Stimulated activated naive B cell treated with anti-CD40 and anti-IgM and Interleukin-4, amounts not matched to agents 10 μg/mL and 1 μg/mL and 100 μg/mL, for 72 hours (primary cell): Measurements from ENCODE around the gene CENPO.

ENCODE experiments used
- ATAC-seq, 2 donors: fragments of 150-1000 bp; cut with Tn5 transposase; replicated peaks; 2 replicates each; pipeline ENCODE4 v1.10.0; 2021; ENCODE audit warnings: moderate library complexity in 1 of 2
- DNase-seq: peaks from one replicate; pipeline ENCODE4 v3.0.0; 2021
- H3K27ac Mint-ChIP-seq: one replicate; pipeline ENCODE4 v1.8.0; 2022; ENCODE audit warnings: mild to moderate bottlenecking, mixed read lengths
- H3K27me3 Mint-ChIP-seq, 2 donors: one replicate each; pipeline ENCODE4 v1.8.0; 2022; ENCODE audit warnings: mixed read lengths in 2 of 2
- H3K36me3 Mint-ChIP-seq, 2 donors: one replicate each; pipeline ENCODE4 v1.8.0; 2022; ENCODE audit warnings: mixed read lengths in 2 of 2, mild to moderate bottlenecking in 1 of 2
- H3K4me1 Mint-ChIP-seq, 2 donors: one replicate each; pipeline ENCODE4 v1.8.0; 2022; ENCODE audit warnings: mixed read lengths in 2 of 2, mild to moderate bottlenecking in 1 of 2
- H3K4me3 Mint-ChIP-seq, 2 donors: one replicate each; pipeline ENCODE4 v1.8.0; 2022; ENCODE audit warnings: mild to moderate bottlenecking in 2 of 2, mixed read lengths in 2 of 2, moderate library complexity in 1 of 2
- H3K9me3 Mint-ChIP-seq, 2 donors: one replicate each; pipeline ENCODE4 v1.8.0; 2022; ENCODE audit warnings: mixed read lengths in 2 of 2, mild to moderate bottlenecking in 1 of 2

Gene CENPO

DNA sequence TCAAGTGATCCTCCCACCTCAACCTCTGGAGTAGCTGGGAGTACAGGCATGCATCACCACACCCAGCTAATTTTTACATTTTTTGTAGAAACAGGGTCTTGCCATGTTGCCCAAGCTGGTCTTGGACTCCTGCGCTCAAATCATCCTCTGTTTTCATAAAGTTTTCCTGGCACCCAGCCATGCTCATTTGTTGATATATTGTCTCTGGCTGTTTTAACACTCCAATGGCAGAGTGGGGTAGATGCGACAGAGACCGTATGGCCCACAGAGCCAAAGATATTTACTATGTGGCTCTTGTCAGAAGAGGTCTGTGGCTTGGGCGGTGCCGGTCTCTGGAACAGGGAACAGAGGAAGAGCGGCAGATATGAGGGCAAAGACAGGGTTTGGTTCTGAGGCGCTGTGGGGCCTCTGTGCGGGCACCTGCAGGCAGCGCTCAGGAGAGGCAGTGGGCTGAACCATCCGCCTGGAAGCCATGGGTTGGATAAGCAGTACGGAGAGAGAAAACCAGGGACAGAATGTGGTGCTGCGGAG, 50.2 kb downstream of the CENPO start:
- no peak for DNase-seq
- no peak overlapping the region for H3K27ac Mint-ChIP-seq

DNA sequence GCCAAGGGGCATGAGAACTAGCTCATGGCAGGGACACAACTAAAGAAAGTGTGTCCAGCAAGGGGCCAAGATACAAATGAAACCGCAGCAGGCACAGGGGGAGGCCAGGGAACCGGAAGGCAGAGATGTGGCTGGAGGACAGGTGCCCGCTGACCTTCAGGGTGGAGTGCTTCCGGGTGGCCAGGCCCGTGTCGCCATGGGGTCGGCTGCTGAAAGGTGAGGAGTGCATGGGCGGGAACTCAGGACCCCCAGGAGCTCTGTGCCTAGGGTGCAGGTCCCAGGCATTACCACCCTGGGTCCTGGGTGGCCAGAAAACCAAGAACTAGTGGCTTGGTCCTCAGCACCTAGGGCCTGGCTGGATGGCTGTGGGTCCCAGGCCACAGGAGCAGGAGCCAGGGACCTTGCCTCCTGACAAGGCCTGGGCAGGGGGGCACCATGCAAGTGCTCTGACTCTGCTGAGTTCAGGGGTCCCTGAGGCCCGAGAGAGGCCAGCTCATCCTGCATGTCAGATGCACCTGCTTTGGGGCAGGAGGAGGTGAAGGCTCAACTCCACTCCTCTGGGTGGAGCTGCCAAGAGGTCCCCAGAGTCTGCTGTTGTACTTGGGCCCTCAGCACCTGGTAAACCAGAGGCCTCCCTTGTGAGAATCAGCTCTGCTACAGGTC, 50.9 kb downstream of the CENPO start:
- peaks cover 73 to 84% of the 10 kb centered on the region in 2 donors for H3K36me3 Mint-ChIP-seq
- peaks cover 9 to 11% of the 10 kb centered on the region in 2 donors for H3K9me3 Mint-ChIP-seq
- H3K27ac Mint-ChIP-seq: no peak overlapping the region
- no peak overlapping the region for H3K4me3 Mint-ChIP-seq
- ATAC-seq: no peak
- H3K27me3 Mint-ChIP-seq: no peaks in the 10 kb centered on the region
- DNase-seq: no peak
- H3K4me1 Mint-ChIP-seq: peaks cover 3 to 5% of the 10 kb centered on the region in 2 donors

More for the DNA sequence above, 50.2 kb downstream of the CENPO start:
- H3K4me3 Mint-ChIP-seq: no peak overlapping the region
- peaks cover 6 to 8% of the 10 kb centered on the region in 2 donors for H3K9me3 Mint-ChIP-seq
- no peak for ATAC-seq
- peaks cover 69 to 80% of the 10 kb centered on the region in 2 donors for H3K36me3 Mint-ChIP-seq
- H3K4me1 Mint-ChIP-seq: peaks cover 3 to 5% of the 10 kb centered on the region in 2 donors
- no peaks in the 10 kb centered on the region for H3K27me3 Mint-ChIP-seq

- H3K36me3 Mint-ChIP-seq: peaks cover 72 to 85% of the 10 kb centered on the region in 2 donors
- peaks cover 11 to 12% of the 10 kb centered on the region in 2 donors for H3K9me3 Mint-ChIP-seq
- no peak for ATAC-seq
- DNase-seq: no peak
- no peak overlapping the region for H3K27ac Mint-ChIP-seq
- H3K27me3 Mint-ChIP-seq: no peaks in the 10 kb centered on the region
- no peak overlapping the region for H3K4me3 Mint-ChIP-seq
- H3K4me1 Mint-ChIP-seq: peaks cover 3 to 5% of the 10 kb centered on the region in 2 donors
Measured at GRCh38 chr2:24845691-24846090, 52.5 kb downstream of the CENPO start.

GRCh38 chr2:24850944-24851343, 57.7 kb downstream of the CENPO start:
- peaks cover 5 to 6% of the 10 kb centered on the region in 2 donors for H3K4me1 Mint-ChIP-seq
- peaks cover 11 to 12% of the 10 kb centered on the region in 2 donors for H3K9me3 Mint-ChIP-seq
- peaks cover 71 to 87% of the 10 kb centered on the region in 2 donors for H3K36me3 Mint-ChIP-seq
- H3K27ac Mint-ChIP-seq: no peak overlapping the region
- ATAC-seq (no peak), DNase-seq (no peak)
- no peaks in the 10 kb centered on the region for H3K27me3 Mint-ChIP-seq
- H3K4me3 Mint-ChIP-seq: no peak overlapping the region

GRCh38 chr2:24852026-24852425, 58.8 kb downstream of the CENPO start:
- no peak for ATAC-seq
- DNase-seq: no peak
- H3K27ac Mint-ChIP-seq: no peak overlapping the region
- H3K27me3 Mint-ChIP-seq: no peaks in the 10 kb centered on the region
- H3K9me3 Mint-ChIP-seq: peaks cover 8 to 12% of the 10 kb centered on the region in 2 donors
- no peak overlapping the region for H3K4me3 Mint-ChIP-seq
- H3K36me3 Mint-ChIP-seq: peaks cover 73 to 88% of the 10 kb centered on the region in 2 donors
- peaks cover 6 to 12% of the 10 kb centered on the region in 2 donors for H3K4me1 Mint-ChIP-seq

DNA sequence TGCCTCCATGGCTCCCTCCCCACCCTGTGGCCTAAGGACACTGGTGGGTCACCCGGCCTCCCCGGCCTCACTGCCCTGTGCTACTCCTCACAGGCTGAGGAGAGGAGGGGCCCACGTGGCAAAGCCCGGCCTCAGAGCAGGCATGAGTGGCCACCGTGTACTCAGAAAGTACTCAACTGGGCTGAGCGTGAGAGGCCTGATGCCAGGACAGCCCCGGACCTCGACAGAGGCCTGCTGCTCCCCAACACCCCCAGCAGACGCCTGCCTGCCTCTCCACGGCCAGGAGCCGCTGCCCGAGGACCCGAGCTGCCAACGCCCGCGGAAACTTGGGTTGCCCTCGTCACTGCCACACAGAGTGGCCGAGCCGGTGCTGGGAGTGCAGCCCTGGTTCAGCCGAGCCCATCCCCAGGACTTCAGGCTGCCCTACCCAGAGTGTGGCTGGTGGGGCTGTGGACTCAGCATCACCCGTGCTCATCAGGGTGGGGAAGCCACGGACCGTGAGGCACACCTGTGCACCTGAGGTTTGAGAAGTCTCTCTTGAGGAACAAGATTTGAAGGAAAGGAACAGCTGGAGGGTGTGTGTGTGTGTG, 59.3 kb downstream of the CENPO start:
- ATAC-seq (no peak), DNase-seq (no peak)
- Mint-ChIP-seq H3K4me1 (peaks cover 4 to 7% of the 10 kb centered on the region in 2 donors), H3K27me3 (no peaks in the 10 kb centered on the region), H3K9me3 (peaks cover 3 to 8% of the 10 kb centered on the region in 2 donors), H3K27ac (peak overlapping the region; percentile 59), H3K4me3 (no peak overlapping the region), H3K36me3 (peaks cover 68 to 83% of the 10 kb centered on the region in 2 donors)

DNA sequence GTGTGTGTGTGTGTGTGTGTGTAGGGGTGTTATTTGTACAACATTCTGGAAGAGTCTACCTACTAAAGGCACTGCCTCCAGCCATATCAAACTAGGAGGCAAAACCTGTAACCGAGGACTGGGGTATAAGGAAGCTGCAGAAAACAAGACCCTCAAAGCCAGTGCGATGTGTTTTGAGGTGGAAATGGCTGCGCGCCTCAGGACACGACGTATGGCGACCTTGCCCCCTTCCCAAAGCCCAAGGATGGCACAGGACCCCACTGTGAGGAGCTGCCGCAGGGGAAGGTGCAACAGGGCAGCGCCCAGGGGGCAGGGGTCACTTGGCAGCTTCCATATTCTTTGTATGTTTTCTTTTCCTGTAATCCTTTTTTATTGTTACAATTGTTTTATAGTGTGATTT, 59.8 kb downstream of the CENPO start:
- peaks cover 63 to 83% of the 10 kb centered on the region in 2 donors for H3K36me3 Mint-ChIP-seq
- ATAC-seq: no peak
- H3K4me1 Mint-ChIP-seq: peaks cover 4 to 7% of the 10 kb centered on the region in 2 donors
- no peaks in the 10 kb centered on the region for H3K27me3 Mint-ChIP-seq
- peaks cover 3 to 8% of the 10 kb centered on the region in 2 donors for H3K9me3 Mint-ChIP-seq
- H3K4me3 Mint-ChIP-seq: no peak overlapping the region
- no peak overlapping the region for H3K27ac Mint-ChIP-seq
- DNase-seq: no peak

GRCh38 chr2:24853996-24854395, 60.8 kb downstream of the CENPO start:
- DNase-seq (no peak), ATAC-seq (no peak)
- Mint-ChIP-seq H3K27ac (no peak overlapping the region), H3K36me3 (peaks cover 65 to 84% of the 10 kb centered on the region in 2 donors), H3K27me3 (no peaks in the 10 kb centered on the region), H3K4me1 (peaks cover 4 to 7% of the 10 kb centered on the region in 2 donors), H3K4me3 (no peak overlapping the region), H3K9me3 (peaks cover 0 to 3% of the 10 kb centered on the region in 2 donors)

- H3K27me3 Mint-ChIP-seq: no peaks in the 10 kb centered on the region
- peaks cover 4 to 7% of the 10 kb centered on the region in 2 donors for H3K4me1 Mint-ChIP-seq
- H3K27ac Mint-ChIP-seq: no peak overlapping the region
- no peaks in the 10 kb centered on the region for H3K9me3 Mint-ChIP-seq
- ATAC-seq (no peak), DNase-seq (no peak)
- peaks cover 64 to 83% of the 10 kb centered on the region in 2 donors for H3K36me3 Mint-ChIP-seq
- no peak overlapping the region for H3K4me3 Mint-ChIP-seq
Measured at GRCh38 chr2:24855022-24855622, 61.9 kb downstream of the CENPO start.

DNA sequence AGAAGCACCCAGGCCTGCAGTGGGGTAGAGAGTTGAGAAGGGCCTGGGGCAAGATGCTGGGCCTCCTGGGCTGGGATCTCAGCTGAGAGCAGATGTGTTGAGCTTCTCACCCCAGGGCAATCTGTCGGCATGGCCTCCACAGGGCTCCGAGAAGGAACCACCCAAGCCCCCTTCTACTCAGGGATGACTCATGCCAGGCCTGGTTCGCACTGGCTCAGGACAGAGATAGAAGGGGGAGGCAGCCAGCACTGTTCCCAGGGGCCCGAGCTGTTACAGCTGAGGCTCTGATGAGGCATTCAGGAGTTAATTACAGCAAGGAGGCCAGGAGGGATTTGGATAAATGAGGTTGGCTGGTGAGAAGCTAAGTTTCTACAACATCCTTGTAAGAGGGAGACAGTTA, 62.5 kb downstream of the CENPO start:
- no peak for DNase-seq
- Mint-ChIP-seq H3K27ac (no peak overlapping the region), H3K36me3 (peaks cover 64 to 84% of the 10 kb centered on the region in 2 donors), H3K4me1 (peaks cover 4 to 7% of the 10 kb centered on the region in 2 donors), H3K4me3 (no peak overlapping the region), H3K27me3 (no peaks in the 10 kb centered on the region), H3K9me3 (no peaks in the 10 kb centered on the region)
- ATAC-seq: no peak

DNA sequence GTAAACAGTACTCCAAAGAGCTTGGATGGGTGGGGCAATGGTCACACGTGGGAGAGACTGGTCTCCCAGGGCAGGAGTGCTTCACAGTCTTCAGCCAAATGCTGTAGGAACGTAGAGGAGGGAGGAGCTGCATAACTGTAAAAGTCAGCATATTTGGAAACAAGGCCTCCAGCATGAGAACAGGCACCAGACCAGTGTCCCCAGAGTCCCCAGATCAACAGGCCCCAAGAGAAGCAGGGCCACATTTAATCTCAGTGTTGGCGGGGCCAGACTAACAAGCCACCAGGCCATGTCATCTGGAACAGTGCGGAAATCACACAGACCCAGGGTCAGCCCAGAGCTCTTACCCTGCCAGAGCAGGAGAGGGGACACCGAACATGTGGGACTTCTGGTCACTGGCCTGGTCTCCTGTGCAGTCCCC, 63.6 kb downstream of the CENPO start:
- no peaks in the 10 kb centered on the region for H3K27me3 Mint-ChIP-seq
- no peak overlapping the region for H3K27ac Mint-ChIP-seq
- peaks cover 59 to 80% of the 10 kb centered on the region in 2 donors for H3K36me3 Mint-ChIP-seq
- DNase-seq (no peak), ATAC-seq (no peak)
- no peaks in the 10 kb centered on the region for H3K9me3 Mint-ChIP-seq
- peaks cover 4 to 7% of the 10 kb centered on the region in 2 donors for H3K4me1 Mint-ChIP-seq
- no peak overlapping the region for H3K4me3 Mint-ChIP-seq

DNA sequence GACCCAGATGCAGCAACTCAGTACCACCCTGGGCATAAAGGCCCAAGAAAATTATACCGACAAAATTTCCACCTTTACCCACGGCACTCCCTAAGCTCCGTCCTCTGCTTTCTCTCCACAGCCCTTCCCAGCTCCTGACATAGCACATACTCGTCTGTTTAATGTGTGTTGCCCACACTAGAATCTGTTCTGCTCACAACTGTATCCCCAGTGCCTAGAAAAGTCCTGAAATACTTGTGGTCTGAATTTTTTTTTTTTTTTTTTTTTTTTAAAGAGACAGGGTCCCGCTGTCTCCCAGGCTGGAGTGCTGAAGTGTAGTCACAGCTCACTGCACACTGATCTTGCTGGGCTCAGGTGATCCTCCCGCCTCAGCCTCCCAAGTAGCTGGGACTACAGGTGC, 64.5 kb downstream of the CENPO start:
- Mint-ChIP-seq H3K4me3 (no peak overlapping the region), H3K36me3 (peaks cover 53 to 73% of the 10 kb centered on the region in 2 donors), H3K9me3 (no peaks in the 10 kb centered on the region), H3K27me3 (no peaks in the 10 kb centered on the region), H3K27ac (no peak overlapping the region), H3K4me1 (peaks cover 4 to 7% of the 10 kb centered on the region in 2 donors)
- DNase-seq (no peak), ATAC-seq (no peak)

GRCh38 chr2:24858996-24859395, 65.8 kb downstream of the CENPO start:
- no peaks in the 10 kb centered on the region for H3K9me3 Mint-ChIP-seq
- no peak overlapping the region for H3K27ac Mint-ChIP-seq
- no peak overlapping the region for H3K4me3 Mint-ChIP-seq
- DNase-seq (no peak), ATAC-seq (no peak)
- no peaks in the 10 kb centered on the region for H3K27me3 Mint-ChIP-seq
- H3K36me3 Mint-ChIP-seq: peaks cover 50 to 74% of the 10 kb centered on the region in 2 donors
- peaks cover 4 to 7% of the 10 kb centered on the region in 2 donors for H3K4me1 Mint-ChIP-seq

DNA sequence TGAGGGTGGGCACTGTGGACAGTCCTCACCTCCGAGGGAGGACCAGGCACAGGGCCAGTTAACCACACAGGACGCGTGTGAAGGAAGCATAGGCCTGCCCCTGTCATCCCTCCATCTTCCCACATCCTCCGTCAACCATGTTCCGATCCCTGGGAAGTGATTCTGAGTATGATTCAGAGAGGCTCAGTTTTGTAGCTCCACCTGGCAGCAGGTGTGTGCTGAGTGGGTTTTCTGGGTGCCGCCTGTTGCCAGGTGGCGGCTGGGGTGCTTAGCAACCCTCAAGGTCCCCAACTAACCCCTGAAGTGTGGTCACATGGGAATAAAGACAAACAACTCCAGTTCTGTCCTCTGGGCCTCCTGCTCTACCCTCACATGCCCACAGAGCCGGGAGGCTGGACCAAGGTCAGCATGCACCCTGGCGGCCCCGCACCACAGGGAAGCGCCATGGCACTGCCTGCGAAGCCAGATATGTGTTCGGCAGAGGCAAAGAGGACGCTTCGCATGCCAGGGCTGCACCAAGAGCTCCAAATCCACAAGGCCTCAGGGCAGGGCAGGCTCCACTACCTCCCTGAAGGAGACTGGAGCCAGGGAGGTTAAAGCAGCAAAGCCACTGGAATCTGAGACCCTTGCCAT, 66.9 kb downstream of the CENPO start:
- Mint-ChIP-seq H3K27me3 (no peaks in the 10 kb centered on the region), H3K27ac (no peak overlapping the region), H3K36me3 (peaks cover 46 to 73% of the 10 kb centered on the region in 2 donors), H3K4me1 (peaks cover 2 to 7% of the 10 kb centered on the region in 2 donors), H3K4me3 (no peak overlapping the region), H3K9me3 (no peaks in the 10 kb centered on the region)
- ATAC-seq: no peak
- no peak for DNase-seq
